Activated CD4-positive, alpha-beta T cell treated with anti-CD3 and anti-CD28 coated beads, Interleukin-2, amount 50 U/mL, for 48 hours (primary cell): Measurements from ENCODE around the gene USP34.
"Not testable (repeated sequence)": the region's sequence is repeated elsewhere in the genome, so short reads cannot be mapped to it uniquely, and the experiment has no call there.

Experiments used
- DNase-seq, 2 experiments: peaks; one replicate each; pipeline ENCODE4 v3.0.0-alpha.2; 2020

USP34 gene

DNA sequence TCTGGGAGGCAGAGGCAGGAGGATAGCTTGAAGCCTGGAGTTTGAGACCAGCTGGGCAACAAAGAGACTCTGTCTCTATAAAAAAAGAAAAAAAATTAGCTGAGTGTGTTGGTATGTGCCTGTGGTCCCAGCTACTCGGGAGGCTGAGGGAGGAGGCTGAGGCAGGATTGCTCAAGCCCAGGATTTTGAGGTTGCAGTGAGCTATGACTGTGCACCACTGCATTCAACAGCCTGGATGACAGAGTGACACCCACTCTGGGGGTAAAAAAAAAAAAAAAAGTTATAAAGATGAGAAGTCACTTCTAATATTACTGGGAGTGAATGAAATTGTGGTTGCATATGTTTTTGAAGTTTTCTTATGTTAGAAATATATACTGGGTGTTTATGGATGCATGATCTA lies 237.3 kb downstream of the USP34 start:
- peak; percentile 17 to 24 for DNase-seq

DNA sequence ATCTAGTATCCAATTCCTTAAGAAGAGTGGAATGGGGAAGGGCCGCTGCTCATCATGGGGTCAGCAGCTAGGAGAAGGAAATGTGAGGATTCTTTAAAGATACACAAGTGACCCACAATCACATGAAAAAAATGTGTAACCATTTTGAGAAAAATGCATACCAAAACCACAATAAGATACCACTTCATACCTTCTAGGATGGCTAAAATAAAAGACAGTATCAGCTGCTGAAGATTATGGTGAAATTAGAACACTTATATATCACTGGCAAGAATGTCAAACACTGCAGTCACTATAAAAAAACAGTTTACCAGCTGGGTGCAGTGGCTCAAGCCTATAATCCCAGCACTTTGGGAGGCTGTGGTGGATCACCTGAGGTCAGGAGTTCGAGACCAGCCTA lies 241.0 kb downstream of the USP34 start:
- no peak for DNase-seq

DNA sequence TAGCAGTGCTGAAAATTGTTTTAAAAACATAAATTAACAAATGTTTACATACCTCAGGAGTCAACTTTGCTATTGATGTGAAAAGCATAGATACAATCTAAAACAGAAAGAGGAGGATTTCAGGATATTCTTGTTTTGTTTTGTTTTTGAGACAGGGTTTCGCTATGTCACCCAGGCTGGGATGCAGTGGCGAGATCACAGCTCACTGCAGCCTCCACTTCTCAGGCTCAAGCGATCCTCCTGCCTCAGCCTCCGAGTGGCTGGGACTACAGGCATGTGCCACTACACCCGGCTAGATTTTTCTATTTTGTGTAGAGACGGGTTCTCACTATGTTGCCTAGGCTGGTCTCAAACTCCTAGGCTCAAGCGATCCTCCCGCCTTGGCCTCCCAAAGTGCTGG lies 248.3 kb downstream of the USP34 start:
- no peak for DNase-seq

DNA sequence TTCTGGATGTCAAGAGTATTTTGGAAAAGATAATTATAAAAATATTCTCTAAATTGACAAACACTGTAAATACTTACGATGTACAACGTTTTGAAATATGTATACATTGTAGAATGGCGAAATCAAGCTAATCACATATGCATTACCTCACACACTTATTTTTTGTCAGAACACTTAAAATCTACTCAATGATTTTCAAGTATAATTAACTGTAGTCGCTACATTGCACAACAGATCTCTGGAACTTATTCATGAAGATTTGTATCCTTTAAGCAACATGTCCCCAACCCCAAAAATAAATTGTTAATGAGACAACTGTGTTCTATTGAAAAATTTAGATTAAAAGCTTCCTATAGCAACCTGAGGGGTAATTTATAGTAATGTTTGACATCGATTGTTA lies 249.1 kb downstream of the USP34 start:
- DNase-seq: no peak

DNA sequence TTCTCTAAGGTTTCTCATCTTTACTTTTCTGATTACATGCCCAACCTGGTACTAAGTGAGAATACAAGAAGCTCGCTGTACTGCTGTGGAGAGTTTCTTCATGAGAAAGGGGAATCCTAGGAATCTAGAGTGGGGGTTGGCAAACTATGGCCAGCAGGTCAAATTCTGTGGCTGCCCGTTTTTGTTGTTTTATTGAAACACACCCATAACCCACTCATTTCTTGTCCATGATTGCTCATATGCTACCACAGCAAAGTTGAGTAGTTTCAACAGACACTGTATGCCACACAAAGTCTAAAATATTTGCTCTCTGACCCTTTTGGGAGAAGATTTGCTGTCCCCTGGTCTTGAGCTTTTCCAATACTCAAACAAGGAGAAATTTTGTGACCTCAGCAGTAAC lies 250.1 kb downstream of the USP34 start:
- DNase-seq: no peak

DNA sequence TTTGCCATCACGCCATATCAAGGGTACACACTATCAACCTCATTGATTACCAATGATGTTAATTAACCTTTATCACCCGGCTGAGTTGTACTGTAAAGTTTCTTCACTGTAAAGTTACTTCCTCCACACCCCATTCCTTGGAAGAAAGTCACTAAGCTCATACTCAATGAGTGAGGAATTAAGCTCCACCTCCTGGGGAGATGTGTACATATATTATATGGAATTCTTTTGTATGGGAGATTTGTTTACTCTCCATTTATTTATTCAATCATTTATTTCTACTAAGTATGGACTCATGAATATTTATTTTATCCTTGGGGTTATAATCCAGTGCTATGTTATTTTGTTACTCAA lies 252.1 kb downstream of the USP34 start:
- DNase-seq: no peak

DNA sequence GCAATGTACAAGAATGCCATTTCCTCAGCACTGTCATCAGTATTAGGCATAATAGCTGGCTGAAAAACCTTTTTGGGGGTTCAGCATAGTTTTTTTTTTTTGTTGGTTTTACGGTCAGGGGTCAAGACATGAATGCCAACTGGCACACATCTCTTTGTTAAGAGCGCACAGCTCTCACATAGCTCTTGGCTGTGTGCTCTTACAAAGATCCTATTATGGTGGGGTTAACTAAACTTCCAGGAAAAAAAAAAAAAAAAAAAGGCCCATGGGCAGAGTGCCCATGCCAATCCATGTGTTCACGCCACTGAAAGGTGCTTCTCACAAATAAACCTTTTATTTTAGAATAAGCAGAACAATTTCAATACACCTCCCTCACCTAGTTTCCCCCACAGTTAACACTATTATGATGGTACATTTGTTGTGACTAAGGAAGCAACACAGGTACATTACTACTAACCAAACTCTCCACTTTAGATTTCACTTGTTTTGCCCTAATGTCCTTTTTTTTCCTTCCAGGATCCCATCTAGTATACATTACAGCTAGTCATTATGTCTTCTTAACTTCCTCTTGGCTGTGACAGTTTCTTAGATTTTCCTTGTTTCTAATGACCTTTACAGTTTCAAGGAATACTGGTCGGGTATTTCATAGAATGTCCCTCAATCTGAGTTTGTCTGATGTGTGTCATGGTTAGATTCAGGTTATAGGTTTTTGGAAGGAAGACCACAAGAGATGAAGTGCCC lies 252.6 kb downstream of the USP34 start:
- DNase-seq: no peak

DNA sequence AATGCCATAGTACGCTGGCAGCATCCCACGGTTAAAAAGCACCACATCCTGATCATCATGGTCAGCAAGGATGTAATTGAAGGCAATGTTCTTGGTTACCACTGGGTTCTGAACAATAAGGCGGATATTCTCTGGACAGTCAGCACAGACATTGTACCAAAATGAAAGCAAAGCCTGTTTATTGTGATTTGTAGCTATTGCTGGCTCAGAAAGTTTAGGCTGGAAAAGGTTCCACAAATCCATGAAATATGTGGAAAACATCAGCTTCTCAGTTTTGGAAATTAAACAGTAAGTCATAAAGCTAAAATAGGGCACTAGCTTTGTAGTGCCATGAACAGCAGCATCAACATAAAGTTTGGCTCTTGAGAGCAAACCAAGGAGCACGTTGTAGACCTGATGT lies 256.7 kb downstream of the USP34 start:
- DNase-seq: no peak

DNA sequence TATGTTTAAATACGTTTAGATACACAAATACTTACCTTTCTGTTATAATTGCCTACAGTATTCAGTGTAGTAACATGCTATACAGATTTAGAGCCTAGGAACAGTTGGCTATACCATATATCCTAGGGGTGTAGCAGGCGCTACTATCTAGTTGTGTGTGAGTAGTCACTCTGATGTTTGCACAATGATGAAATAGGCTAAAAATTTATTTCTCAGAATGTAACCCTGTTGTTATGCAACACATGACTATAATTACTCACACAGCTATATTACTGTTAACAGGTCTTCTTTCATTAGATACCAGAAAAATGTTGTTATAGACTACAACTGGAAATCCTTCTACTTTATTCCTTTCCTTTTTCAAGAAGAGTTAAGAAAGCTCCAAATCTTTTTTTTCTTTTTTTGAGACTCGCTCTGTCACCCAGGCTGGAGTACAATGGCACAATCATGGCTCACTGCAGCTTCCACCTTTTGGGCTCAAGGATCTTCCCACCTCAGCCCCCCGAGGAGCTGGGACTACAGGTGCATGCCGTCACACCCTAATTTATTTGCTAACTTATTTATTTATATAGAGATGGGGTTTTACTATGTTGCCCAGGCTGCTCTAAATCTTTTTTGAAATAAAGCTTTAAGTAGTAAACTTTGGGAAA lies 260.4 kb downstream of the USP34 start:
- DNase-seq: no peak

DNA sequence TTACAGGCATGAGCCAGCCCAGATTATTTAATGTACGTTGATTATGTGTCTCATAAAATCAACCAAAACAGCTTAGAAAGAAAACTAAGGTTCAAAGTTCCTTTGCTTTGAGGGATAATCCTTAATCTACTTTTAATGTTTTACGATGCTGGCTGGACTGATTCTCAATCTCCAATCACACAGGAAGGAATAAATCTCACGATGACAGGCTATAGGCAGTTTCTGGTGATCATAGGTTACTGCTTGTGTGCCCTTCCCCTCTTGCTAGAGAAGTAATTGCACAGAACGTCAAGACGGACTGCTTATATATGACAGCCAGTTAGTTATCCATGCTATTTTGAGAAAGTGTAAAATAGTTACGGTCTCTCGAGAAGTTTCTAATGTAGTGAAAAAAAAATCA lies 265.8 kb downstream of the USP34 start:
- DNase-seq: no peak

DNA sequence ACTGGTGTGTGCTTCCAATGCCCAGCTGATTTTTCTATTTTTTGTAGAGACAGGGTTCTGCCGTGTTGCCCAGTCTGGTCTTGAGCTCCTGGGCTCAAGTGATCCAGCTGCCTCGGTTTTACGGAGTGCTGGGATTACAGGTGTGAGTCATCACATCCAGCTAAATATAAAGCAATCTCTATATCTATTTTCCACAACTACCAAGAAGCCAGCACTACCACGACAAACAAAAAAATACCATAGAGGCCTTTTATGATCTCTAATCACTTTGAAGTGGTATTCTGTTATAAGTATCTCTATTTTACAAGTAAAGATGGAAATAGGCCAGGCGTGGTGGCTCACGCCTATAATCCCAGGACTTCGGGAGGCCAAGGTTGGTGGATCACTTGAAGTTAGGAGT lies 274.2 kb downstream of the USP34 start:
- no peak for DNase-seq

DNA sequence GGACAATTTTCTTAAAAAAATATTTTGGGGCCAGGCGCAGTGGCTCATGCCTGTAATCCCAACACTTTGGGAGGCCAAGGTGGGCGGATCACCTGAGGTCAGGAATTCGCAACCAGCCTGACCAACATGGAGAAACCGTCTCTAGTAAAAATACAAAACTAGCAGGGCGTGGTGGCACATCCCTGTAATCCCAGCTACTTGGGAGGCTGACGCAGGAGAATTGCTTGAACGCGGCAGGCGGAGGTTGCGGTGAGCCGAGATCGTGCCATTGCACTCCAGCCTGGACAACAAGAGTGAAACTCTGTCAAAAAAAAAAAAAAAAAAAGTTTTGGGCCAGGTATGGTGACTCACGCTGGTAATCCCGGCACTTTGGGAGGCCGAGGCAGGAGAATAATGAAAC lies 276.2 kb downstream of the USP34 start:
- not testable (repeated sequence) for DNase-seq

DNA sequence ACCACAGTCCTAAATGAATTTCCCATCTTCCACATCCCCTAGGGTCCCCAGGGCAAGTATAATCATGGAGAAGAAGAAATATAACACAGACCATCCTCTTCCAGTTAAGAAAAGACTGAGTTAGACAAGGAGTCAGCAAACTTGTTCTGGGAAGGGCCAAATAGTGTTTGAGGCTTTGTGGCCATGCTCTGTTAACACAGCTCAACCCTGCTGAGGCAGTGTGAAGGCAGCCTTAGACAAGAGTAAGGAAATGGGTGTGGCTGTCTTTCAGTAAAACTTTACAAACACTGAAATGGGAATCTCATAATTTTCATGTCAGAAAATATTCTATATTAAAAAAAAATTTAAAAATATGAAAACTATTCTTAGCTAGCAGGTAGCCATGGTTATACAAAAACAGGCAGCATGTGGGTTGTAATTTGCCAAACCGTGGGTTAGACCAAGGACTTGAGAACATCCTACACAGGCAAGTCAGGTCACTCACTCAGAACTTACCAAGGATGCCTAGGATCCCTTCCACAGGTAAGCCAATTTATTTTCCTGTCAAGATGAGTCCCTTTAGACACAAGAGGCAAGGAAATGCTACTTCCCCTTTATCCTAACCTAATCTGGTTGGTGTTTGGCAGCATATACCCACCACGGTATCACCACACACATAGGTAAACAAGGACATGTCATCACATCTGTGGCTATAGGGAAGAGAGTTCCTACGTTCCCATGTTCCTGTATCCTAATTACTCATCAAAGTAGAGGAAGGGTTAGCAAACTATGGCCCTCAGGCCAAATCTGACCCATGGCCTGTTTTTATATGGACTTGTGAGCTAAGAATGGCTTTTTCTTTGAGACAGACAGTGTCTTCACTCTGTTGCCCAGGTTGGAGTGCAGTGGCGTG lies 277.0 kb downstream of the USP34 start:
- no peak for DNase-seq

DNA sequence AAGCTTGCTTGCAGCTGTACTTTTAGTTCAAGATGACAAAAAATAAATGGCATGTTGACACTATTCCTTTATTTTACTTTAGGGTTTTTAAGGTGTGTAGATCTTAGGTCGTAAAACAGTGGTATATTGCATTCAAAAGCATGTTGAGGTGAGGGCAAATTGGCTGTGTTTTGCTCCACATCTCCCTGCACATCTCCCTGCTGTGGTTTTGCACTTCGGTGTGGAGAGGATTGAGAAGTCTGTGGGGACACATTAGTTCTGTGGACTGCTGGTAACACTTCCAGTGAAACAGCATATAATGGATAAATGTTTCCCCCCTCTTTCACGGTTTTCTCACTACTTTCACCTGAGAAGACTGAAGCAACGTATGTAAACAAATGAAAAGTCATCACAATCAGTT lies 283.8 kb downstream of the USP34 start:
- DNase-seq: no peak

DNA sequence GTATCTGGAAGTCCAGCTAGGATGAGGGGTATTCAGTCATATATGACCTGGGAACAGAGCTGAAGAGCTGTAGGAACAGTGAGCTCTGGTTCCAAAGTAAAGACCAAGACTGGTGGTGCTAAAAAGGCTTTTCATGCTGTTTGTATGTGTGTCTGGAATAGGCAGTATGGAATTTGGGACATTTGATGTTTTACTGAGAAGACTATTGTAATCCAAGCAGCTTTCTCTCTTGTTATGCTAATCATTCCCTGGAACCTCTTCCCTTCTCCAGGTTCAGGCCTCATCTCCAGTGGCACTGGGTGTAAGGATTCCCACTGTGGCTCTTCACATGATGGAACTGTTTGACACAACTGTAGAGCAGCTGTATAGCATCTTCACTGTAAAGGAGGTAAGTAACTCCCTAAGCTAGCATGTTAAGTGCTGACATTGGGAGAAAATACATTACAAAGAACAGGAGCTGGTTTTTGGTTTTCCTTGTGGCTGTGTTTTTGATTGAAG lies 285.6 kb downstream of the USP34 start:
- DNase-seq: no peak

DNA sequence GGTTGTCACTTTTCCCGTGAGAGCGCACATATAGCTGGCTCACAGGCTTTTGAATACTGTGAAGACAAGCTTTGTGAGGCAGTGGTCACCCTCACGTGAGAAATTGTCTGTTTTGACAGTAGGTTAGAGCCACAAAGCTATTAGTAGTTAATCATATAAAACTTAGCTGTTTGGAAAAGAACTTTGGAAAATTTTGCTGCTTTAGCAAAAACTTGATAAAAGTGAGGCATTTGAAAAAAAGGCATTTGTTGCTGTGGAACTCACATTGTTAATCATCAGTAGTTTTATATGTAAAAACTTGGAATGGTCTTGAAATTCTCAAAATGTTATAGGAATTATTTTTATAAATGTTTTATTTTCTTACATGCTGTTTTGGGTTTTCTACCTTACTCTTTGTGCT lies 286.6 kb downstream of the USP34 start:
- DNase-seq: no peak

DNA sequence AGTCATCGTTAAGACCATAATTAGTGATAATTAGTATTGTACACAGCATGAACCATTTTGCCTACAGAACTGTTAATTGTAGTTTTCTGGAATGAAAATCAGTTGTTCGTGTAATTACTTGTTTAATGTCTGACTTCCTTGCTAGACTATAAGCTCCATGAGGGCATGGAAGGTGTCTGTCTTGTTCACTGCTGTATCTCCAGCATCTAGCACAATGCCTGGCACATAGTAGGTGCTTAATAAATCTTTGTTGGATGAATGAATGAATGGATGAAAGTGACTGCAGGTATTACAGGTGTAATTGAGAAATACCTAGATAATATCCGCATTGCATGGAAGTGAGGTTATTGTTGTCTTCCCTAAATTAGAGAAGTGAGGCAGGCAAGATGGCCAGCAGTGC lies 287.1 kb downstream of the USP34 start:
- no peak for DNase-seq

DNA sequence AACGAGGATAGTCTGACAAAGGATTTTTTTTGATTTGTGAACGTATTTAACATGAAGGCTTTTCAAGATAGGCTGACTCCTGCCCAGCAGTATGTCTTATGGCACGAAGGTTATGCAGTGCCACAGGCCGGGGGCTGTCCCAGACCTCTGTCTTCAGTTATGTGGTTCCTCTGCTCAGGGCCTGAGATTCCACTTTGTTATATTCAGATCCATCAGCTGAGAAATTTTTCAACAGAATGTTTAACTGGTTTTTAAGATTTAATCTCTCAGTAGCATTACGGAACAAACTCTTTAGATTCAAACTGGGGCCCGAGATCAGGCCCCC lies 288.9 kb downstream of the USP34 start:
- DNase-seq: no peak

DNA sequence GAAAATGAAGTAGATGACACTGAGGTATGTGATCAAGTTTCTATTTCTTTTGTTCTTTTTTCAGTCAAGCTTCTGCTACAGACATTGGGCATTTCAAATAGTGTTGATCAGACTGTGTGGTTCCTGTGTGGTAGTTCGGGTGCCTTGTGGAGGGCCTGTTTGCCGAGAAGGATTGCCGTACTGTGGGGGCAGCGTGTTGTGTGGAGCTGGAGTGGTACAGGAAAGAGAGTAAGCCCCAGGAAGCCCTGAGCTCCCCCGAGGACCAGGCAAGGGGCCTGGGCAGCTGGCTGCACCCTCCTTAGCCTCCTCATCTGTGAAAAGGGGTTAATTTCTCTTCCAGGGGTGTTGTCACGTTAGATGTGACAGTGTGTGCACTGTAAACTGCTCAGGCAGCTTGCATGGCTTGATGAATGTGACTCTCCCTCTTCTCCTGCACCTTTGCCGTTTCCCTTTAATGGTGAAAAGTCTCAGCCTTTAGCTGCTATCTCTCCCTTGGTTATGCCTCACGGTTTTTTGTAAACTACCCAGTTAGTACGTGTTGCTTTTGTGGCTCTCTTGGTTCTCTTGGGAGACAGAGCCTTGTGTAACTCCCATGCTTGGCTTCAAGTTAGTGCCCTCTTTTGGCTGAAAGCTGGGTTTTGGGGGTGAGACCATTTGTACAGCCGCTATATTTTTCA lies 289.4 kb downstream of the USP34 start:
- no peak for DNase-seq

DNA sequence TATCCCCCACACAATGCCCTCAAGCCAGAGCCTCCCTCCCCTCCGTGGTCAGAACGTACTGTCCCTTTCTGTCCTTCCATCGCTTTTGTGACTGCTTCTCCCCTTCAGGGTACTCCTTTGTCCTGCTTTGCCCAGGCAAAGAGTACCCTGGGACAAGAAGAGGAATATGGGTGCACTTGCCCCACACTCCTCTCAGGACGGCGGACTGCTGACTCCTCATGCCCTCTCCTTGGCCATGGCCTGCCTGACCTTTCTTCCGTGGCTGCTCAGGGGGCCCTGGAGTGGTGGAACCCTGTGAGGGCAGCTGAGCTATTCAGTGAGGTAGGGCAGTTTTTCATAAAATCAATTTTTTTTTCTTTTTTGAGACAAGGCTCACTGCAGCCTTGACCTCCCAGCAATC lies 290.2 kb downstream of the USP34 start:
- no peak for DNase-seq

DNA sequence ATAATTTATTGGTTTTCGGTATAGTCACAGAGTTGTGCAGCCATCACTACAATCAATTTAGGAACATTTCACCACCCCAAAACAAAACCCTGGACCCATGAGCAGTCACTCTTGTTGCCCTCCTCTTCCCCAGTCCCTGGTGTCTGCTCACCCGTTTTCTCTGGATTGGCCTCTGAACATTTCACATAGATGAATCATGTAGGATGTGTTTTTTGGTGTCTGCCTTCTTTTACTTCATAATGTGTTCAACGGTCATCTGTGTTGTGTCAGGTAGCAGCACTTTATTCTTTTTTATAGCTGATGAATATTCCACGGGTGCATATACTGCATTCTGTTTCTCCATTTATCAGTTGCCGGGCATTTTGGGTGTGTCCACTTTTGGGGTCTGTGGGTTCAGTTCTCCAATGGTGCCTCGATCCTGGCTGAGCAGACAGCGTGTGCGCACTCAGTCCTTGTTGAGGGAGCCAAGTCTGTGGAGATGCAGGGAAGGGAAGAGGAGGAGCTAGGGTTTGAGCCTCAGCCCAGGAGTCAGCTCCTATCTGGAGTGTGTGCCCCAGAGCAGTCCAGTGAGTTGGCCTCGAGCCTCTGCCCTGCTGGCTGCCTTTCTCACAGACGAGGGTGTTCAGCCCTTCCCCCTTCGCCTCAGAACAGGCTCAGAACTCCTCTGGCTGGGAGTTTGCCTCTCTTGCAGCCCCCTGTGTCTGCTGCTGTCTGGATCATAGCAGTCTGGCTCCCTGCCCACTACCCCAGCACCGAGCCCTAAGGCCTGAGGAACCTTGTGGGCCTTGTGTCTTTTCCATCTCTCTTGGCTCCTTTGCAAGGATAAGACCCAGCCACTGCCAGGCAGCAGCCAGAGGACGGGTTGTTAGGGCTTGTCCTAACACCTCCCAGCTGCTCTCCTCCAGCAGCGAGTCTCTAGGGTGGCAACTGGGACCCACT lies 290.9 kb downstream of the USP34 start:
- no peak for DNase-seq
